GM12891 (cell line): ENCODE data around the gene MBD4.

Source experiments
- PAX5 ChIP-seq: IDR thresholded peaks from 2 replicates; pipeline ENCODE4 v1.6.1; 2011; ENCODE audit warnings: low read length, moderate library complexity, mild to moderate bottlenecking; ENCODE audit not compliant: insufficient read depth, severe bottlenecking
- POLR2A ChIP-seq: IDR thresholded peaks from 2 replicates; pipeline ENCODE4 v1.6.1; 2011; ENCODE audit warnings: low read depth, low read length, control low read depth
- POLR2AphosphoS5 ChIP-seq: IDR thresholded peaks from 2 replicates; pipeline ENCODE4 v1.6.1; 2011; ENCODE audit warnings: low read depth, low read length, control low read depth

DNA sequence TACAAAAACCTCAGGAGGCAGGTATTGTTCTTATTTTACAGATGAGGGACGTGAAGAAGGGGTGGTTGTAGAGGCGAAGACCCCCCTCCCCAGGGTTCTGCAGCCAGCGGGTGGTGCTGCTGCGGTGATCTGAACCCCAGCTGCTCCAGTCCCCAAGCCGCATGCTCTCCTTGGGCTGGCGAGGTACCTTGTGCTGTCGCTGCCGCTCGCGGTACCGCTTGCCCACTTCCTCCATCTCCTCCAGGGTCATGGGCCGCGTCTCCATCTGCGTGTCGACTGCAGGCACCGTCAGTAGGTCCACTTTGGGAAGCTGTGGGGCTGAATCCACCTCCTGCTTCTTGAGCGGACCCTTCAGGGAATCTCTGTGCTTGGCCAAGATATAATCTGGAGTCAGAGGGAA, 28.8 kb downstream of the MBD4 start:
- no peak for TF ChIP-seq POLR2A
- no peak for TF ChIP-seq POLR2AphosphoS5
- no peak for TF ChIP-seq PAX5
